ENCODE data around the gene FYN. TPM values are rescaled to one million over a fixed set of nuclear protein-coding genes. Genes with fewer than 3 reads are reported as not detected.

Gene FYN
- total and polyA plus RNA-seq, 2 of the 13 experiments (the other 11 are each of a cell fraction or from before 2014, with no cell fraction given), result 15.5 to 24.6 TPM

DNA sequence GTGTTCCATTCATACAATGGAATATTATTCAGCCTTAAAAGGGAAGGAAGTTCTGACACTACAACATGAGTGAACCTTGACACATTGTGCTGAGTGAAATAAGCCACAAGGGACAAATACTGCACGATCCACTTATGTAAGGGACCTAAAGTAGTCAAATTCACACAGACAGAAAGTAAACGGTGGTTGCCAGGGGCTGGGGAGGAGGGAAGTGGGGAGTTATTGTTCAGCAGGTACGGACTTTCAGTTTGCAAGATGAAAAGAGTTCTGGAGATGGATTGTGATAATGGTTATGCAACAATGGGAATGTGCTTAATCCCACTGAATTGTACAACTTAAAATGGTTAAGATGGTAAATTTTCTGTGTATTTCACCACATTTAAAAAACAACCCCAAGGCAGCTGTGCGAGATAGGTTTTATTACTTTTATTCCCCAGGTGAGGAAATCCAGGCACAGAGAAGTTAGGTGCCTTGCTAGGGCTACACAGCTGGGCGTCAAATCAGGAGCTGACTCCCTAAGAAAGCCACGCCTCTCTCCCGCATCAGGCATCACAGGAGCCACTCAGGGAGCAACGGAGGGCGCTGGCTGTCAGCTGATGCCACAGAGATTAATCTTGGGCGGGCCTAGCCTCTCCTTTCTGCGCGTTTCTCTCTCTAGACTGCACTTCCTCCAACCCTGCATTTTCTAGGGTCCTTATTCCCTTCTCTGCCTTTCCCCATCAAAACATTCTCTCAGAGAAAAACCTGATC, 258.2 kb downstream of the FYN start (continued):
- no peak for TF ChIP-seq JUND (CRISPR knock-in tag; IDR thresholded peaks at IDR 0.05)
- TF ChIP-seq SKI (IDR thresholded peaks at IDR 0.05; ENCODE audit: partially characterized antibody), result no peak
- TF ChIP-seq KAT8 (CRISPR knock-in tag; IDR thresholded peaks at IDR 0.05), result no peak
- TF ChIP-seq E2F1 (CRISPR knock-in tag; IDR thresholded peaks at IDR 0.05), result no peak
- no peak for TF ChIP-seq BRCA1 (CRISPR knock-in tag; IDR thresholded peaks at IDR 0.05)
- TF ChIP-seq ZNF12 (CRISPR knock-in tag; IDR thresholded peaks at IDR 0.05), result no peak
- TF ChIP-seq, protein P1, sequence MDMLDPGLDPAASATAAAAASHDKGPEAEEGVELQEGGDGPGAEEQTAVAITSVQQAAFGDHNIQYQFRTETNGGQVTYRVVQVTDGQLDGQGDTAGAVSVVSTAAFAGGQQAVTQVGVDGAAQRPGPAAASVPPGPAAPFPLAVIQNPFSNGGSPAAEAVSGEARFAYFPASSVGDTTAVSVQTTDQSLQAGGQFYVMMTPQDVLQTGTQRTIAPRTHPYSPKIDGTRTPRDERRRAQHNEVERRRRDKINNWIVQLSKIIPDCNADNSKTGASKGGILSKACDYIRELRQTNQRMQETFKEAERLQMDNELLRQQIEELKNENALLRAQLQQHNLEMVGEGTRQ (IDR thresholded peaks at IDR 0.05; ENCODE audit: low read depth, low read length), result no peak
- TF ChIP-seq, protein P1 (CRISPR knock-in tag; IDR thresholded peaks at IDR 0.05; ENCODE audit: borderline replicate concordance), result no peak
- TF ChIP-seq ZBTB20 (CRISPR knock-in tag; IDR thresholded peaks at IDR 0.05; ENCODE audit: borderline replicate concordance, low read depth), result no peak
- no peak for TF ChIP-seq U2AF1 (optimal IDR thresholded peaks at IDR 0.05; ENCODE audit: low read depth, low read length)
- TF ChIP-seq SKIL (CRISPR knock-in tag; IDR thresholded peaks at IDR 0.05; ENCODE audit: borderline replicate concordance), result peak; percentile 56
- TF ChIP-seq, protein P2, sequence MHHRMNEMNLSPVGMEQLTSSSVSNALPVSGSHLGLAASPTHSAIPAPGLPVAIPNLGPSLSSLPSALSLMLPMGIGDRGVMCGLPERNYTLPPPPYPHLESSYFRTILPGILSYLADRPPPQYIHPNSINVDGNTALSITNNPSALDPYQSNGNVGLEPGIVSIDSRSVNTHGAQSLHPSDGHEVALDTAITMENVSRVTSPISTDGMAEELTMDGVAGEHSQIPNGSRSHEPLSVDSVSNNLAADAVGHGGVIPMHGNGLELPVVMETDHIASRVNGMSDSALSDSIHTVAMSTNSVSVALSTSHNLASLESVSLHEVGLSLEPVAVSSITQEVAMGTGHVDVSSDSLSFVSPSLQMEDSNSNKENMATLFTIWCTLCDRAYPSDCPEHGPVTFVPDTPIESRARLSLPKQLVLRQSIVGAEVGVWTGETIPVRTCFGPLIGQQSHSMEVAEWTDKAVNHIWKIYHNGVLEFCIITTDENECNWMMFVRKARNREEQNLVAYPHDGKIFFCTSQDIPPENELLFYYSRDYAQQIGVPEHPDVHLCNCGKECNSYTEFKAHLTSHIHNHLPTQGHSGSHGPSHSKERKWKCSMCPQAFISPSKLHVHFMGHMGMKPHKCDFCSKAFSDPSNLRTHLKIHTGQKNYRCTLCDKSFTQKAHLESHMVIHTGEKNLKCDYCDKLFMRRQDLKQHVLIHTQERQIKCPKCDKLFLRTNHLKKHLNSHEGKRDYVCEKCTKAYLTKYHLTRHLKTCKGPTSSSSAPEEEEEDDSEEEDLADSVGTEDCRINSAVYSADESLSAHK (CRISPR knock-in tag; IDR thresholded peaks at IDR 0.05; ENCODE audit: borderline replicate concordance), result no peak
- no peak for TF ChIP-seq REXO4 (CRISPR knock-in tag; IDR thresholded peaks at IDR 0.05; ENCODE audit: borderline replicate concordance)
- TF ChIP-seq, protein P3, sequence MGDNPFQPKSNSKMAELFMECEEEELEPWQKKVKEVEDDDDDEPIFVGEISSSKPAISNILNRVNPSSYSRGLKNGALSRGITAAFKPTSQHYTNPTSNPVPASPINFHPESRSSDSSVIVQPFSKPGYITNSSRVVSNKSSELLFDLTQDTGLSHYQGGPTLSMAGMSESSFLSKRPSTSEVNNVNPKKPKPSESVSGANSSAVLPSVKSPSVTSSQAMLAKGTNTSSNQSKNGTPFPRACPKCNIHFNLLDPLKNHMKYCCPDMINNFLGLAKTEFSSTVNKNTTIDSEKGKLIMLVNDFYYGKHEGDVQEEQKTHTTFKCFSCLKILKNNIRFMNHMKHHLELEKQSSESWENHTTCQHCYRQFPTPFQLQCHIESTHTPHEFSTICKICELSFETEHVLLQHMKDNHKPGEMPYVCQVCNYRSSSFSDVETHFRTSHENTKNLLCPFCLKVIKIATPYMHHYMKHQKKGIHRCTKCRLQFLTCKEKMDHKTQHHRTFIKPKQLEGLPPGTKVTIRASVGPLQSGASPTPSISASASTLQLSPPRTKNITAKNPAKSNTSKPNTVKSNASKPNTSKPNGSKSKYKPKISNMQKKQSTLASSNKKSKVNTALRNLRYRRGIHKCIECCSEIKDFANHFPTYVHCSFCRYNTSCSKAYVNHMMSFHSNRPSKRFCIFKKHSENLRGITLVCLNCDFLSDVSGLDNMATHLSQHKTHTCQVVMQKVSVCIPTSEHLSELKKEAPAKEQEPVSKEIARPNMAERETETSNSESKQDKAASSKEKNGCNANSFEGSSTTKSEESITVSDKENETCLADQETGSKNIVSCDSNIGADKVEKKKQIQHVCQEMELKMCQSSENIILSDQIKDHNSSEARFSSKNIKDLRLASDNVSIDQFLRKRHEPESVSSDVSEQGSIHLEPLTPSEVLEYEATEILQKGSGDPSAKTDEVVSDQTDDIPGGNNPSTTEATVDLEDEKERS (CRISPR knock-in tag; IDR thresholded peaks at IDR 0.05), result no peak
- no peak for TF ChIP-seq ATF1 (CRISPR knock-in tag; IDR thresholded peaks at IDR 0.05)
- TF ChIP-seq ZNF331 (CRISPR knock-in tag; IDR thresholded peaks at IDR 0.05), result peak; percentile 30; the same call in 1 of the 2 replicates
- no peak for TF ChIP-seq ZNF720 (CRISPR knock-in tag; IDR thresholded peaks at IDR 0.05)

Measured in HepG2 (cell line).